ENCODE measurements around the gene STEEP1.

STEEP1 gene

DNA sequence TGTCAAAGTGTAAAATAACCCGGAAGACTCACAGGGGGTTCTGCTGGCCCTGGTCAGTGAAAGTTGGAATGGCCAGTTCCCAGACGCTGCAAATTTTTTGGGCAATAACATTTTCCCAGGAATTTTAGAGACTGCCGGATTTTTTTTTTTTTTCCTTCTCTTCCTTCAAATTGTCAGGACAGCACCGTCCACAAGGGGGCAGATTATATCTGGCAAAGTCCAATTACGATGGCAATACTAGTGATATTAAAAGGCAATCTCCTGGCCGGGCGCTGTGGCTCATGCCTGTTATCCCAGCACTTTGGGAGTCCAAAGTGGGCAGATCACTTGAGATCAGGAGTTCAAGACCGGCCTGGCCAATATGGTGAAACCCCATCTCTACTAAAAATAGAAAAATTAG is 76.5 kb downstream of the STEEP1 start:
- no peak for DNase-seq (ENCODE audit: low spot score)

All from HuH-7 (cell line).